T-cell (primary cell): ENCODE results near the gene FCHSD2. TPM values are rescaled to one million over a fixed set of nuclear protein-coding genes. Genes with fewer than 3 reads are reported as not detected.

Experiments used
- ATAC-seq, 4 experiments: fragments of 200-7000 bp in 3 of 4; fragments of 150-1000 bp in 1 of 4; cut with Tn5 transposase; replicated peaks in 1 of 4; 1 replicate in 3 of 4; 2 replicates in 1 of 4; pipeline ENCODE4 v1.10.0; 2021; ENCODE audit warnings: moderate library complexity in 3 of 4, mild to moderate bottlenecking in 2 of 4, moderate number of reproducible peaks in 1 of 4
- CTCF ChIA-PET, 2 donors: fragments of 300-600 bp; sonication (Branson Sonifier 250); formaldehyde crosslinking; loops; one replicate each; lab custom pipeline; 2022; ENCODE audit warnings: antibody characterized with exemption in 2 of 2; lab: Charles Lee
- POLR2A ChIA-PET, 2 donors: fragments of 300-600 bp; sonication (Branson Sonifier 250); formaldehyde crosslinking; loops; one replicate each; lab custom pipeline; 2022; ENCODE audit warnings: antibody characterized with exemption in 2 of 2; lab: Charles Lee
- DNase-seq, 35 experiments: peaks; one replicate each; pipeline versions ENCODE4 v3.0.0 to v3.0.0-alpha.2; 2013 to 2023
- H3K27ac ChIP-seq: one replicate; pipeline ENCODE4 v1.5.1; 2013; ENCODE audit warnings: low read length
- H3K27me3 ChIP-seq, 2 experiments: replicated peaks in 1 of 2; 1 replicate in 1 of 2; 2 replicates in 1 of 2; pipeline versions ENCODE4 v1.6.1 to v1.7.0; 2013; ENCODE audit warnings: low read length in 1 of 2, mixed read lengths in 1 of 2; ENCODE audit not compliant: control insufficient read depth in 2 of 2, insufficient read depth in 2 of 2; ENCODE audit errors: extremely low read depth in 1 of 2
- H3K36me3 ChIP-seq, 2 donors: 1 replicate in 1 of 2; 2 replicates in 1 of 2; pipeline versions ENCODE4 v1.6.1 to v1.7.0; 2013; ENCODE audit warnings: low read length in 1 of 2; ENCODE audit not compliant: control insufficient read depth in 2 of 2, insufficient read depth in 1 of 2; ENCODE audit errors: extremely low read depth in 1 of 2
- H3K4me1 ChIP-seq, 2 experiments: 1 replicate in 1 of 2; 2 replicates in 1 of 2; pipeline versions ENCODE4 v1.6.1 to v1.7.0; 2013; ENCODE audit warnings: low read length in 2 of 2, mixed read lengths in 1 of 2; ENCODE audit not compliant: insufficient read depth in 2 of 2, control insufficient read depth in 1 of 2; ENCODE audit errors: extremely low read depth in 1 of 2
- H3K4me3 ChIP-seq, 2 donors: 1 replicate in 1 of 2; 2 replicates in 1 of 2; pipeline versions ENCODE4 v1.5.1 to v1.7.0; 2013; ENCODE audit warnings: mild to moderate bottlenecking in 2 of 2, low read length in 1 of 2, moderate library complexity in 1 of 2; ENCODE audit not compliant: control insufficient read depth in 1 of 2; ENCODE audit errors: extremely low read depth in 1 of 2
- H3K9me3 ChIP-seq: 2 replicates; pipeline ENCODE4 v1.7.0; 2013
- H3K27ac Mint-ChIP-seq, 2 donors: one replicate each; pipeline ENCODE4 v1.8.0; 2020 to 2021; ENCODE audit warnings: mild to moderate bottlenecking in 2 of 2, mixed read lengths in 2 of 2
- H3K27me3 Mint-ChIP-seq, 2 donors: one replicate each; pipeline ENCODE4 v1.8.0; 2021 to 2022; ENCODE audit warnings: mixed read lengths in 2 of 2
- H3K36me3 Mint-ChIP-seq: one replicate; pipeline ENCODE4 v1.8.0; 2021; ENCODE audit warnings: mixed read lengths
- H3K4me1 Mint-ChIP-seq, 3 donors: one replicate each; pipeline ENCODE4 v1.8.0; 2020 to 2022; ENCODE audit warnings: mixed read lengths in 3 of 3, mild to moderate bottlenecking in 1 of 3
- H3K4me3 Mint-ChIP-seq, 3 donors: one replicate each; pipeline ENCODE4 v1.8.0; 2020 to 2022; ENCODE audit warnings: mild to moderate bottlenecking in 3 of 3, mixed read lengths in 3 of 3, moderate library complexity in 3 of 3
- H3K9me3 Mint-ChIP-seq, 3 donors: one replicate each; pipeline ENCODE4 v1.8.0; 2020 to 2022; ENCODE audit warnings: mixed read lengths in 3 of 3
- WGBS: methylation state at CpG from one replicate; pipeline ENCODE4 v1.1.5; 2013; ENCODE audit warnings: missing lambda C conversion rate; ENCODE audit not compliant: insufficient coverage; 5-methylcytosine and 5-hydroxymethylcytosine counted together
- total RNA-seq, 35 experiments: library from RNA in 6 of 35; stranded (reverse) in 6 of 35; fragments of 120-200 nt in 1 of 35; gene quantifications; one replicate each; pipeline versions ENCODE4 v1.2.1 to v1.2.4 and lab custom pipeline; 2013 to 2026

The FCHSD2 gene
- total RNA-seq, 5 donors from 2014 or later (not counting 1 experiment from before 2014, with no cell fraction given) = 37.0 to 53.8 (median 46.3) TPM

- Histone ChIP-seq H3K27ac (no peak overlapping the region), H3K27me3 (no peaks in the 10 kb centered on the region), H3K9me3 (no peaks in the 10 kb centered on the region), H3K4me3 (no peak overlapping the region), H3K36me3 (peaks cover 0 to 11% of the 10 kb centered on the region in 2 donors), H3K4me1 (no peaks in the 10 kb centered on the region)
- ChIA-PET POLR2A (no interaction called here), CTCF (interaction anchor here in 1 of 2 donors (0.8 kb wide), 1 partner anchor 203 kb away, joined by 3 read pairs; no protein-coding TSS in a partner anchor)
- ATAC-seq (no peak), DNase-seq (no peak)
- no peak overlapping the region for H3K27ac Mint-ChIP-seq
- H3K36me3 Mint-ChIP-seq = peaks cover 56% of the 10 kb centered on the region
- peaks cover 4 to 22% (median 8%) of the 10 kb centered on the region in 3 donors for H3K4me1 Mint-ChIP-seq
- H3K9me3 Mint-ChIP-seq = peaks cover 0 to 4% (median 0%) of the 10 kb centered on the region in 3 donors
- no peak overlapping the region for H3K4me3 Mint-ChIP-seq
- WGBS = 100% methylated on average over 1 of the region's 3 CpGs
- no peaks in the 10 kb centered on the region for H3K27me3 Mint-ChIP-seq
Measured at GRCh38 chr11:72975778-72976521, 166.2 kb downstream of the FCHSD2 start.

- H3K4me3 ChIP-seq = no peak overlapping the region
- peak overlapping the region in 1 of 2 donors; percentile 30 for H3K27ac Mint-ChIP-seq
- peaks cover 0 to 6% of the 10 kb centered on the region in 2 experiments for H3K4me1 ChIP-seq
- no peak for DNase-seq
- H3K9me3 Mint-ChIP-seq = peaks cover 0 to 4% (median 0%) of the 10 kb centered on the region in 3 donors
- H3K36me3 Mint-ChIP-seq = peaks cover 46% of the 10 kb centered on the region
- ChIA-PET POLR2A (no interaction called here), CTCF (no interaction called here)
- no peaks in the 10 kb centered on the region for H3K27me3 ChIP-seq
- H3K36me3 ChIP-seq = peaks cover 0 to 5% of the 10 kb centered on the region in 2 donors
- no peak overlapping the region for H3K27ac ChIP-seq
- no CpG with 5 or more reads among the region's 3 CpGs for WGBS
- H3K4me3 Mint-ChIP-seq = no peak overlapping the region
- H3K9me3 ChIP-seq = no peaks in the 10 kb centered on the region
- ATAC-seq = no peak
- no peaks in the 10 kb centered on the region for H3K27me3 Mint-ChIP-seq
- peaks cover 17 to 35% (median 21%) of the 10 kb centered on the region in 3 donors for H3K4me1 Mint-ChIP-seq
Measured at GRCh38 chr11:72974487-72975205, 167.5 kb downstream of the FCHSD2 start.

GRCh38 chr11:72972496-72973128, 169.5 kb downstream of the FCHSD2 start:
- Mint-ChIP-seq H3K4me1 (peaks cover 23 to 46% (median 28%) of the 10 kb centered on the region in 3 donors), H3K9me3 (peaks cover 0 to 4% (median 0%) of the 10 kb centered on the region in 3 donors), H3K27ac (no peak overlapping the region), H3K36me3 (peaks cover 38% of the 10 kb centered on the region), H3K4me3 (no peak overlapping the region), H3K27me3 (no peaks in the 10 kb centered on the region)
- DNase-seq = no peak
- no peak overlapping the region for H3K4me3 ChIP-seq
- H3K9me3 ChIP-seq = no peaks in the 10 kb centered on the region
- ATAC-seq = no peak
- ChIA-PET CTCF (no interaction called here), POLR2A (no interaction called here)
- no peaks in the 10 kb centered on the region for H3K27me3 ChIP-seq
- no peaks in the 10 kb centered on the region for H3K36me3 ChIP-seq
- H3K27ac ChIP-seq = no peak overlapping the region
- 73% methylated on average over 2 of the region's 6 CpGs for WGBS
- peaks cover 0 to 6% of the 10 kb centered on the region in 2 experiments for H3K4me1 ChIP-seq

- Histone ChIP-seq H3K36me3 (no peaks in the 10 kb centered on the region), H3K4me1 (peaks cover 0 to 6% of the 10 kb centered on the region in 2 experiments), H3K4me3 (no peak overlapping the region), H3K27me3 (no peaks in the 10 kb centered on the region), H3K9me3 (no peaks in the 10 kb centered on the region), H3K27ac (no peak overlapping the region)
- Mint-ChIP-seq H3K36me3 (peaks cover 41% of the 10 kb centered on the region), H3K4me1 (peaks cover 23 to 49% (median 28%) of the 10 kb centered on the region in 3 donors), H3K9me3 (peaks cover 0 to 4% (median 0%) of the 10 kb centered on the region in 3 donors), H3K27me3 (no peaks in the 10 kb centered on the region), H3K27ac (no peak overlapping the region), H3K4me3 (no peak overlapping the region)
- POLR2A ChIA-PET = interaction anchor here in 1 of 2 donors (0.6 kb wide), 1 partner anchor 9 kb away, joined by 3 read pairs; no protein-coding TSS in a partner anchor
- CTCF ChIA-PET = no interaction called here
- no CpG with 5 or more reads among the region's 6 CpGs for WGBS
- ATAC-seq = no peak
- DNase-seq = no peak
Measured at GRCh38 chr11:72971192-72971967, 170.7 kb downstream of the FCHSD2 start.

- ATAC-seq (no peak), DNase-seq (no peak)
- WGBS = 67% methylated on average over 3 of the region's 6 CpGs
- Histone ChIP-seq H3K27me3 (no peaks in the 10 kb centered on the region), H3K4me3 (no peak overlapping the region), H3K4me1 (peaks cover 0 to 6% of the 10 kb centered on the region in 2 experiments), H3K36me3 (no peaks in the 10 kb centered on the region), H3K9me3 (no peaks in the 10 kb centered on the region), H3K27ac (peak overlapping the region; percentile 17)
- no peaks in the 10 kb centered on the region for H3K27me3 Mint-ChIP-seq
- peaks cover 0 to 4% (median 0%) of the 10 kb centered on the region in 3 donors for H3K9me3 Mint-ChIP-seq
- H3K4me1 Mint-ChIP-seq = peaks cover 24 to 48% (median 27%) of the 10 kb centered on the region in 3 donors
- CTCF ChIA-PET = no interaction called here
- H3K27ac Mint-ChIP-seq = peak overlapping the region; percentile 69 to 85
- POLR2A ChIA-PET = interaction anchor here in 1 of 2 donors (0.6 kb wide), 1 partner anchor 8 kb away, joined by 3 read pairs; no protein-coding TSS in a partner anchor
- H3K36me3 Mint-ChIP-seq = peaks cover 40% of the 10 kb centered on the region
- H3K4me3 Mint-ChIP-seq = no peak overlapping the region
Measured at GRCh38 chr11:72970557-72971118, 171.5 kb downstream of the FCHSD2 start.
